ENCODE data around the gene CLMP.
"Not testable (repeated sequence)": the region's sequence is repeated elsewhere in the genome, so short reads cannot be mapped to it uniquely, and the experiment has no call there.

CLMP gene

GRCh38 chr11:123135863-123136446, 59.1 kb downstream of the CLMP start (continued):
- TF ChIP-seq ZNF248 (tag by site-specific recombination; IDR thresholded peaks at IDR 0.05) (no peak), ZNF133 (tag by site-specific recombination; IDR thresholded peaks at IDR 0.05) (no peak), ZNF670 (tag by site-specific recombination; IDR thresholded peaks at IDR 0.05; ENCODE audit: low read depth) (no peak), ZFP41 (tag by site-specific recombination; IDR thresholded peaks at IDR 0.05; ENCODE audit: borderline replicate concordance) (no peak), ZNF518A (tag by site-specific recombination; conservative IDR thresholded peaks at IDR 0.05; ENCODE audit: low read depth) (no peak)

GRCh38 chr11:123132881-123133280, 62.2 kb downstream of the CLMP start:
- CTCF ChIA-PET = interaction anchor here (0.6 kb wide), 1 partner anchor 11 kb away, joined by 4 read pairs; no protein-coding TSS in a partner anchor
- Histone ChIP-seq H3K36me3 (ENCODE audit: control insufficient read depth in 2 of 2, insufficient read depth in 1 of 2, low read length in 2 of 2) (no peaks in the 10 kb centered on the region), H3K27ac (ENCODE audit: extremely low read depth, low read depth, low read length) (no peak overlapping the region), H3K9me3 (ENCODE audit: control insufficient read depth, insufficient read depth, low read depth, low read length) (no peaks in the 10 kb centered on the region), H3K4me3 (ENCODE audit: low read depth, low read length) (no peak overlapping the region), H3K4me1 (ENCODE audit: control insufficient read depth, insufficient read depth, low read length) (no peaks in the 10 kb centered on the region)
- TF ChIP-seq ZNF138 (tag by site-specific recombination; IDR thresholded peaks at IDR 0.05; ENCODE audit: borderline replicate concordance) = no peak
- no peak for TF ChIP-seq BCL6B (tag by site-specific recombination; IDR thresholded peaks at IDR 0.05)
- no peak for TF ChIP-seq ZNF548 (tag by site-specific recombination; IDR thresholded peaks at IDR 0.05)
- TF ChIP-seq ZNF18 (tag by site-specific recombination; IDR thresholded peaks at IDR 0.05) = no peak
- no peak for TF ChIP-seq ZSCAN18 (tag by site-specific recombination; IDR thresholded peaks at IDR 0.05)
- no peak for TF ChIP-seq ZNF266 (tag by site-specific recombination; IDR thresholded peaks at IDR 0.05; ENCODE audit: low read depth)
- TF ChIP-seq ZNF140 (tag by site-specific recombination; IDR thresholded peaks at IDR 0.05) = no peak
- TF ChIP-seq ZNF221 (tag by site-specific recombination; IDR thresholded peaks at IDR 0.05; ENCODE audit: borderline replicate concordance) = no peak
- TF ChIP-seq ZNF211 (tag by site-specific recombination; IDR thresholded peaks at IDR 0.05; ENCODE audit: low read depth) = no peak
- no peak for TF ChIP-seq ZIC2 (tag by site-specific recombination; IDR thresholded peaks at IDR 0.05)
- no peak for TF ChIP-seq ZNF16 (tag by site-specific recombination; IDR thresholded peaks at IDR 0.05; ENCODE audit: low read depth)
- TF ChIP-seq ZNF76 (tag by site-specific recombination; IDR thresholded peaks at IDR 0.05; ENCODE audit: borderline replicate concordance, low read depth) = no peak
- TF ChIP-seq ZBTB20 (tag by site-specific recombination; IDR thresholded peaks at IDR 0.05) = no peak
- TF ChIP-seq ZNF529 (tag by site-specific recombination; IDR thresholded peaks at IDR 0.05; ENCODE audit: insufficient replicate concordance) = no peak
- POLR2A ChIA-PET = no interaction called here

- H3K36me3 ChIP-seq (ENCODE audit: control insufficient read depth in 2 of 2, insufficient read depth in 1 of 2, low read length in 2 of 2); POLR2A ChIA-PET; CTCF ChIA-PET; H3K27ac ChIP-seq (ENCODE audit: extremely low read depth, low read depth, low read length); H3K4me1 ChIP-seq (ENCODE audit: control insufficient read depth, insufficient read depth, low read length); H3K9me3 ChIP-seq (ENCODE audit: control insufficient read depth, insufficient read depth, low read depth, low read length); H3K4me3 ChIP-seq (ENCODE audit: low read depth, low read length): not testable (repeated sequence)
These were observed 62.8 kb downstream of the CLMP start for GRCh38 chr11:123132034-123132766.
